Measurements from ENCODE around the gene HSBP1.

DNA sequence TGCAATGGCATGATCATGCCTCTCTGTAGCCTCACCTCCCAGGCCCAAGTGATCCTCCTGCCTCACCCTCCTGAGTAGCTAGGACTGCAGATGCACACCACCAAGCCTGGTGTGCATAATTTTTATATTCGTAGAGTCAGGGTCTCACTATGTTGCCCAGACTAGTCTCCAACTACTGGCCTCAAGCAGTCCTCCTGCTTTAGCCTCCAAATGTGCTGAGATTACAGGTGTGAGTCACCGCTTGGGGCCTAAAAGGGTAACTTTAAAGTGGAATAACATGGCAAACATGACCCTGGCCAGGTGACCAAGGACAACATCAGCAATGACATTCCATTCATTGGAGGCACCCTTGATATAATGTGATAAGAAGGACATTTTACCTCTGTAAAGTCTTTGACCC, 26.1 kb downstream of the HSBP1 start:
- TF ChIP-seq, protein P1, sequence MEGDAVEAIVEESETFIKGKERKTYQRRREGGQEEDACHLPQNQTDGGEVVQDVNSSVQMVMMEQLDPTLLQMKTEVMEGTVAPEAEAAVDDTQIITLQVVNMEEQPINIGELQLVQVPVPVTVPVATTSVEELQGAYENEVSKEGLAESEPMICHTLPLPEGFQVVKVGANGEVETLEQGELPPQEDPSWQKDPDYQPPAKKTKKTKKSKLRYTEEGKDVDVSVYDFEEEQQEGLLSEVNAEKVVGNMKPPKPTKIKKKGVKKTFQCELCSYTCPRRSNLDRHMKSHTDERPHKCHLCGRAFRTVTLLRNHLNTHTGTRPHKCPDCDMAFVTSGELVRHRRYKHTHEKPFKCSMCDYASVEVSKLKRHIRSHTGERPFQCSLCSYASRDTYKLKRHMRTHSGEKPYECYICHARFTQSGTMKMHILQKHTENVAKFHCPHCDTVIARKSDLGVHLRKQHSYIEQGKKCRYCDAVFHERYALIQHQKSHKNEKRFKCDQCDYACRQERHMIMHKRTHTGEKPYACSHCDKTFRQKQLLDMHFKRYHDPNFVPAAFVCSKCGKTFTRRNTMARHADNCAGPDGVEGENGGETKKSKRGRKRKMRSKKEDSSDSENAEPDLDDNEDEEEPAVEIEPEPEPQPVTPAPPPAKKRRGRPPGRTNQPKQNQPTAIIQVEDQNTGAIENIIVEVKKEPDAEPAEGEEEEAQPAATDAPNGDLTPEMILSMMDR (IDR thresholded peaks at IDR 0.05; ENCODE audit: low read depth, low read length), result no peak
- no peak for TF ChIP-seq POLR2A (IDR thresholded peaks at IDR 0.05; ENCODE audit: extremely low read depth, insufficient read length)
- TF ChIP-seq, protein P2, sequence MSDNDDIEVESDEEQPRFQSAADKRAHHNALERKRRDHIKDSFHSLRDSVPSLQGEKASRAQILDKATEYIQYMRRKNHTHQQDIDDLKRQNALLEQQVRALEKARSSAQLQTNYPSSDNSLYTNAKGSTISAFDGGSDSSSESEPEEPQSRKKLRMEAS (IDR thresholded peaks at IDR 0.05; ENCODE audit: low read depth, low read length), result no peak
- no peak for TF ChIP-seq MYC (IDR thresholded peaks at IDR 0.05; ENCODE audit: low read depth, low read length)

Measured in NB4 (cell line).